ENCODE measurements around the gene ADRA2C.

Gene ADRA2C

GRCh38 chr4:3733195-3733594 is 33.0 kb upstream of the ADRA2C start:
- no peak overlapping the region for H3K27ac ChIP-seq (ENCODE audit: low read depth, low read length)
- H3K9me3 ChIP-seq (ENCODE audit: insufficient read depth, low read length), result no peaks in the 10 kb centered on the region
- H3F3A ChIP-seq (ENCODE audit: insufficient read depth), result no peaks in the 10 kb centered on the region
- H3K4me3 ChIP-seq (ENCODE audit: insufficient read depth, low read length, poor library complexity, severe bottlenecking), result no peak overlapping the region
- H3K9ac ChIP-seq (ENCODE audit: low read length), result no peak overlapping the region
- no peaks in the 10 kb centered on the region for H3K9me2 ChIP-seq (replicated peaks; ENCODE audit: insufficient read depth, low read length)
- no peak for TF ChIP-seq EZH2phosphoT487 (conservative IDR thresholded peaks at IDR 0.05; ENCODE audit: low read length)
- no peak for TF ChIP-seq CTCF (IDR thresholded peaks at IDR 0.05; ENCODE audit: insufficient read depth, low read length, poor library complexity, severe bottlenecking)
- H4K20me1 ChIP-seq (ENCODE audit: low read depth, low read length), result no peaks in the 10 kb centered on the region
- H2AFZ ChIP-seq (ENCODE audit: low read depth, low read length, severe bottlenecking), result no peak overlapping the region
- H3K36me3 ChIP-seq (ENCODE audit: low read length), result no peaks in the 10 kb centered on the region
- H3K4me2 ChIP-seq (ENCODE audit: low read depth, low read length, poor library complexity, severe bottlenecking), result no peak overlapping the region
- no peaks in the 10 kb centered on the region for H3K79me2 ChIP-seq (ENCODE audit: insufficient read depth, low read length)
- H3K27me3 ChIP-seq (ENCODE audit: low read length), result no peaks in the 10 kb centered on the region

- TF ChIP-seq CTCF (IDR thresholded peaks at IDR 0.05; ENCODE audit: insufficient read depth, low read length, poor library complexity, severe bottlenecking) (no peak), EZH2phosphoT487 (conservative IDR thresholded peaks at IDR 0.05; ENCODE audit: low read length) (no peak)
- H3K79me2 ChIP-seq (ENCODE audit: insufficient read depth, low read length), result no peaks in the 10 kb centered on the region
- H3F3A ChIP-seq (ENCODE audit: insufficient read depth), result no peaks in the 10 kb centered on the region
- no peak overlapping the region for H2AFZ ChIP-seq (ENCODE audit: low read depth, low read length, severe bottlenecking)
- H3K9ac ChIP-seq (ENCODE audit: low read length), result no peak overlapping the region
- no peak overlapping the region for H3K4me2 ChIP-seq (ENCODE audit: low read depth, low read length, poor library complexity, severe bottlenecking)
- H4K20me1 ChIP-seq (ENCODE audit: low read depth, low read length), result no peaks in the 10 kb centered on the region
- H3K9me3 ChIP-seq (ENCODE audit: insufficient read depth, low read length), result no peaks in the 10 kb centered on the region
- H3K27me3 ChIP-seq (ENCODE audit: low read length), result no peaks in the 10 kb centered on the region; the same call in 1 of the 2 replicates
- no peak overlapping the region for H3K4me3 ChIP-seq (ENCODE audit: insufficient read depth, low read length, poor library complexity, severe bottlenecking)
- H3K27ac ChIP-seq (ENCODE audit: low read depth, low read length), result no peak overlapping the region
- H3K36me3 ChIP-seq (ENCODE audit: low read length), result no peaks in the 10 kb centered on the region
- no peaks in the 10 kb centered on the region for H3K9me2 ChIP-seq (replicated peaks; ENCODE audit: insufficient read depth, low read length)
Measured at GRCh38 chr4:3735196-3735595, 31.0 kb upstream of the ADRA2C start.

- no peaks in the 10 kb centered on the region; the same call in 1 of the 2 replicates for H3K27me3 ChIP-seq (ENCODE audit: low read length)
- H2AFZ ChIP-seq (ENCODE audit: low read depth, low read length, severe bottlenecking), result no peak overlapping the region
- TF ChIP-seq EZH2phosphoT487 (conservative IDR thresholded peaks at IDR 0.05; ENCODE audit: low read length) (no peak), CTCF (IDR thresholded peaks at IDR 0.05; ENCODE audit: insufficient read depth, low read length, poor library complexity, severe bottlenecking) (no peak)
- no peak overlapping the region for H3K4me2 ChIP-seq (ENCODE audit: low read depth, low read length, poor library complexity, severe bottlenecking)
- H3K36me3 ChIP-seq (ENCODE audit: low read length), result no peaks in the 10 kb centered on the region
- no peaks in the 10 kb centered on the region for H3F3A ChIP-seq (ENCODE audit: insufficient read depth)
- H3K9me3 ChIP-seq (ENCODE audit: insufficient read depth, low read length), result no peaks in the 10 kb centered on the region
- H3K27ac ChIP-seq (ENCODE audit: low read depth, low read length), result no peak overlapping the region
- H3K9me2 ChIP-seq (replicated peaks; ENCODE audit: insufficient read depth, low read length), result no peaks in the 10 kb centered on the region
- no peaks in the 10 kb centered on the region for H4K20me1 ChIP-seq (ENCODE audit: low read depth, low read length)
- H3K79me2 ChIP-seq (ENCODE audit: insufficient read depth, low read length), result no peaks in the 10 kb centered on the region
- H3K9ac ChIP-seq (ENCODE audit: low read length), result no peak overlapping the region
- no peak overlapping the region for H3K4me3 ChIP-seq (ENCODE audit: insufficient read depth, low read length, poor library complexity, severe bottlenecking)
Measured at GRCh38 chr4:3736290-3736689, 29.9 kb upstream of the ADRA2C start.

Measured in SU-DHL-6 (cell line).